Karpas-422 (cell line): ENCODE data around the gene SERINC2. TPM values are rescaled to one million over a fixed set of nuclear protein-coding genes. Genes with fewer than 3 reads are reported as not detected.

Experiments used
- DNase-seq: peaks from one replicate; pipeline ENCODE4 v3.0.0-alpha.2; 2015
- H2AFZ ChIP-seq: fragments of 200-600 bp; sonication (generic); 2 replicates; pipeline ENCODE4 v1.6.1; 2014; ENCODE audit warnings: antibody characterized with exemption, low read length, mixed read lengths
- H3K27ac ChIP-seq: fragments of 200-600 bp; sonication (generic); 2 replicates; pipeline ENCODE4 v1.5.1; 2014; ENCODE audit warnings: mild to moderate bottlenecking, low read length, moderate library complexity
- H3K27me3 ChIP-seq: fragments of 200-600 bp; sonication (generic); 2 replicates; pipeline ENCODE4 v1.6.1; 2014; ENCODE audit warnings: low read length, mixed read lengths
- H3K36me3 ChIP-seq: fragments of 200-600 bp; sonication (generic); 2 replicates; pipeline ENCODE4 v1.6.1; 2014; ENCODE audit warnings: low read length, mixed read lengths; ENCODE audit not compliant: insufficient read depth
- H3K4me1 ChIP-seq: fragments of 200-600 bp; sonication (generic); 2 replicates; pipeline ENCODE4 v1.6.1; 2014; ENCODE audit warnings: mild to moderate bottlenecking, low read length, mixed read lengths
- H3K4me2 ChIP-seq: fragments of 200-600 bp; sonication (generic); 2 replicates; pipeline ENCODE4 v1.6.1; 2014; ENCODE audit warnings: low read length, low read depth, mild to moderate bottlenecking; ENCODE audit not compliant: poor library complexity, severe bottlenecking
- H3K4me3 ChIP-seq: fragments of 200-600 bp; sonication (generic); 2 replicates; pipeline ENCODE4 v1.5.1; 2014; ENCODE audit warnings: mild to moderate bottlenecking, antibody characterized with exemption, low read length, mixed read lengths
- H3K79me2 ChIP-seq: fragments of 200-600 bp; sonication (generic); 2 replicates; pipeline ENCODE4 v1.6.1; 2014; ENCODE audit warnings: mild to moderate bottlenecking, low read length, mixed read lengths
- H3K9ac ChIP-seq: fragments of 200-600 bp; sonication (generic); 2 replicates; pipeline ENCODE4 v1.6.0; 2014; ENCODE audit warnings: low read length
- H3K9me2 ChIP-seq: fragments of 200-600 bp; sonication (generic), shearing (Covaris generic); replicated peaks from 2 replicates; pipeline ENCODE4 v1.6.0; 2014; ENCODE audit warnings: mild to moderate bottlenecking, low read length, moderate library complexity; ENCODE audit not compliant: insufficient read depth
- H3K9me3 ChIP-seq: fragments of 300-700, 200-600 bp; sonication (generic); 2 replicates; pipeline ENCODE4 v1.6.1; 2014; ENCODE audit warnings: low read length, mixed read lengths
- H4K20me1 ChIP-seq: fragments of 200-600 bp; sonication (generic); 2 replicates; pipeline ENCODE4 v1.6.1; 2014; ENCODE audit warnings: mild to moderate bottlenecking, antibody characterized with exemption, low read length, low read depth; ENCODE audit not compliant: insufficient read depth
- total RNA-seq: library from RNA; depleted of rRNA; stranded (reverse); fragments of >200 nt; shearing (Covaris generic); gene quantifications from 2 replicates; pipeline ENCODE4 v1.2.3, GENCODE V29; 2014; ENCODE audit warnings: low replicate concordance

Gene SERINC2
- total RNA-seq, 1 experiment from 2014 or later = 2.7 TPM

- no peaks in the 10 kb centered on the region for H3K9me2 ChIP-seq
- H4K20me1 ChIP-seq = no peaks in the 10 kb centered on the region
- H3K9me3 ChIP-seq = no peaks in the 10 kb centered on the region
- no peaks in the 10 kb centered on the region for H3K36me3 ChIP-seq
- H3K4me2 ChIP-seq = no peak overlapping the region
- no peaks in the 10 kb centered on the region for H3K79me2 ChIP-seq
- no peak overlapping the region for H3K4me3 ChIP-seq
- no peak overlapping the region for H2AFZ ChIP-seq
- no peak overlapping the region for H3K27ac ChIP-seq
- peaks cover 6% of the 10 kb centered on the region for H3K4me1 ChIP-seq
- DNase-seq = no peak
- H3K27me3 ChIP-seq = no peaks in the 10 kb centered on the region
- no peak overlapping the region for H3K9ac ChIP-seq
Measured at GRCh38 chr1:31415658-31416057, 2.6 kb downstream of the SERINC2 start.

- H3K9ac ChIP-seq = no peak overlapping the region
- H3K27ac ChIP-seq = no peak overlapping the region
- no peak for DNase-seq
- H3K4me2 ChIP-seq = no peak overlapping the region
- no peaks in the 10 kb centered on the region for H4K20me1 ChIP-seq
- no peaks in the 10 kb centered on the region for H3K36me3 ChIP-seq
- no peaks in the 10 kb centered on the region for H3K9me2 ChIP-seq
- H2AFZ ChIP-seq = no peak overlapping the region
- no peaks in the 10 kb centered on the region for H3K9me3 ChIP-seq
- no peak overlapping the region for H3K4me3 ChIP-seq
- no peaks in the 10 kb centered on the region for H3K79me2 ChIP-seq
- H3K27me3 ChIP-seq = no peaks in the 10 kb centered on the region
- peaks cover 9% of the 10 kb centered on the region for H3K4me1 ChIP-seq
Measured at GRCh38 chr1:31416101-31416736, 3.2 kb downstream of the SERINC2 start.

DNA sequence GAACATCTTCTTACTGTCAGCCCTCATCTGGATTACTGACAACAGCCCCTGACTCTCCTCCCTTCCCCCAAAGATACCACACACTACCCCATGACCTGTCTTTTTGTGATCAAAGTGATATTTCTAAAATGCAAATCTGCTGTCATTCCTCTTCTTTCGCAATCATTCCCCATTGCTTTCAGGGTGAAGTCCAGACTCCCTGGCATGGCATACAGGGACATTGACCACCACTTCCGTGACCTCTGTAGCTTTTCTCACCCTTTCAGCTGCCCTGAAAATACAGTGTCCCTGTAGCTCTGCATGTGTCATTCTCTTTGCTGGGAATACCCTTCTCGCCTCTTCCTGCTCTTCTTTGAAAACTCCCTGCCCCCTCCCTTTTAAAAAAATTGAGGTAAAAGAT is 4.1 kb downstream of the SERINC2 start:
- H3K27ac ChIP-seq = no peak overlapping the region
- no peaks in the 10 kb centered on the region for H3K27me3 ChIP-seq
- H3K9ac ChIP-seq = no peak overlapping the region
- no peaks in the 10 kb centered on the region for H3K79me2 ChIP-seq
- no peaks in the 10 kb centered on the region for H3K36me3 ChIP-seq
- H3K9me2 ChIP-seq = no peaks in the 10 kb centered on the region
- no peaks in the 10 kb centered on the region for H3K9me3 ChIP-seq
- H2AFZ ChIP-seq = no peak overlapping the region
- H3K4me2 ChIP-seq = no peak overlapping the region
- DNase-seq = no peak
- H3K4me3 ChIP-seq = no peak overlapping the region
- no peaks in the 10 kb centered on the region for H4K20me1 ChIP-seq
- peaks cover 15% of the 10 kb centered on the region for H3K4me1 ChIP-seq

DNA sequence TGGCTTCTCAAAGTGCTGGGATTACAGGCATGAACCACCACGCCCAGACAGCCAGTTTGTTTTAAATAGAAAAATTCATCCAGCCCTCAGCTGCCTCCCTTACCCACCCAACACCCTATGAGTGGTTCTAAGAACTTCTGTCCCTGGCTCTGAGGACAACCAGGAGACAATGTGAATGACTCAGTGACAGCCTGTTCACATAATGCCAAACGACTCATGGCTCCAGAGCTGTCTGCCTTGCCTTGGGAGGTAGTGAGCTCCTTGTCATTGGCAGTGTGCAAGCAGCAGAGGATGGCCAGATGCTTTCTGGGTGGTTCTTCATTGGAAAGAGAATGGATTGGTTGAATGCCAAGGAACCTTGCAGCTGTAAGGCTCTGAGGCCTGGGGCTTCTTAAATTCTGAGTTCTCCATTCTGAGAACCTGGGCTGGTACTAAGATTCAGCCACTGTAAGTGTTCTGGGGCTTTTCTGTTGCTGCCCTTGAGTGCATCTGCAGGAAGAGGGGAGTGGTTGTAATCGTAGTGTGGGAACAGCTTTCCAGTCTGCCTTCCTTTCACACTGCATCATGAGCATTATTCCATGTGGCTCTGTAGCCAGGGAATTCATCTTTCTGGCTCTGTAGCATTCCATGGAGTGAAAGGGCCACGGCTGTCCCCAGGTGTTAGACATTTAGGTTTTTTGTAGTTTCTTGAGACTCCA is 5.8 kb downstream of the SERINC2 start:
- H3K4me1 ChIP-seq = peaks cover 31% of the 10 kb centered on the region
- DNase-seq = no peak
- no peaks in the 10 kb centered on the region for H3K9me3 ChIP-seq
- H3K79me2 ChIP-seq = no peaks in the 10 kb centered on the region
- H3K27me3 ChIP-seq = no peaks in the 10 kb centered on the region
- H2AFZ ChIP-seq = no peak overlapping the region
- H3K27ac ChIP-seq = no peak overlapping the region
- no peaks in the 10 kb centered on the region for H4K20me1 ChIP-seq
- H3K36me3 ChIP-seq = no peaks in the 10 kb centered on the region
- no peak overlapping the region for H3K4me3 ChIP-seq
- H3K4me2 ChIP-seq = no peak overlapping the region
- no peak overlapping the region for H3K9ac ChIP-seq
- no peaks in the 10 kb centered on the region for H3K9me2 ChIP-seq

- no peak overlapping the region for H3K9ac ChIP-seq
- H3K4me2 ChIP-seq = no peak overlapping the region
- peaks cover 43% of the 10 kb centered on the region for H3K4me1 ChIP-seq
- DNase-seq = no peak
- no peak overlapping the region for H3K27ac ChIP-seq
- no peaks in the 10 kb centered on the region for H3K79me2 ChIP-seq
- H3K9me2 ChIP-seq = no peaks in the 10 kb centered on the region
- H3K9me3 ChIP-seq = no peaks in the 10 kb centered on the region
- no peaks in the 10 kb centered on the region for H3K27me3 ChIP-seq
- no peaks in the 10 kb centered on the region for H3K36me3 ChIP-seq
- H4K20me1 ChIP-seq = no peaks in the 10 kb centered on the region
- no peak overlapping the region for H2AFZ ChIP-seq
- no peak overlapping the region for H3K4me3 ChIP-seq
Measured at GRCh38 chr1:31420716-31421115, 7.7 kb downstream of the SERINC2 start.

DNA sequence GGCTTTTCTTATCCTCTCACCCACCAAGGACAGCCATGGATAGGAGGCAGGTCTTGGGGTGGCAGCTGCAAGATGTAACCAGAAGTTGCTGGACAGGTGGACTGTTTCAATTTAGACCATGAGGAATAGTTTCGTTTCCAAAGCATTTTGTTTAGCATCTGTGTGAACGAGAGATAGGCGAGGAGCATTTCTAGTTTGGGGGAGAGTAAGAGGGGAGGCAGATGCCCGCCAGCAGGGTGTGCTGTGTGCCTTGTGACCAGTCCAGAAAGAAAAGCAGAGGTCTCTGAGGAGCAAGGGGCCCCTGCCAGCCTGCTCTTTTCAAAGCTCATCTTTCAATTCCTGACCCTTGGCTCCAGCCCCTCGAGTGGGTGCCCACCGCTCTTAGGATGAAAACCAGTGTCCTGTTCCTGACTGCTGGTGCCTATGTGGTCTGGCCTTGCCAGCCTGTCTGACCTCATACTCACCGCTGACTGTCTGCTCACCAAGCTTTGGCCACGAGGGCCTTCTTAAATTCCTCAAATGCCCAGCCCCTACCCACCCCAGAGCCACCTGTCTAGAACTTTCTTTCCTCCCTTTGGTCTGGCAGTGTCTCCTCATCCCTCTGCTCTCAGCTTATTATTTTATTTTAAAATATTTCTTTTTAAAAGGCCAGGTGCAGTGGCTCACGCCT is 8.5 kb downstream of the SERINC2 start:
- Histone ChIP-seq H2AFZ (no peak overlapping the region), H3K4me1 (peaks cover 43% of the 10 kb centered on the region), H3K9ac (no peak overlapping the region), H3K79me2 (no peaks in the 10 kb centered on the region), H3K9me3 (no peaks in the 10 kb centered on the region), H3K36me3 (no peaks in the 10 kb centered on the region), H3K9me2 (no peaks in the 10 kb centered on the region), H4K20me1 (no peaks in the 10 kb centered on the region), H3K27ac (no peak overlapping the region), H3K4me3 (no peak overlapping the region), H3K27me3 (no peaks in the 10 kb centered on the region), H3K4me2 (no peak overlapping the region)
- peak; percentile 76 for DNase-seq

DNA sequence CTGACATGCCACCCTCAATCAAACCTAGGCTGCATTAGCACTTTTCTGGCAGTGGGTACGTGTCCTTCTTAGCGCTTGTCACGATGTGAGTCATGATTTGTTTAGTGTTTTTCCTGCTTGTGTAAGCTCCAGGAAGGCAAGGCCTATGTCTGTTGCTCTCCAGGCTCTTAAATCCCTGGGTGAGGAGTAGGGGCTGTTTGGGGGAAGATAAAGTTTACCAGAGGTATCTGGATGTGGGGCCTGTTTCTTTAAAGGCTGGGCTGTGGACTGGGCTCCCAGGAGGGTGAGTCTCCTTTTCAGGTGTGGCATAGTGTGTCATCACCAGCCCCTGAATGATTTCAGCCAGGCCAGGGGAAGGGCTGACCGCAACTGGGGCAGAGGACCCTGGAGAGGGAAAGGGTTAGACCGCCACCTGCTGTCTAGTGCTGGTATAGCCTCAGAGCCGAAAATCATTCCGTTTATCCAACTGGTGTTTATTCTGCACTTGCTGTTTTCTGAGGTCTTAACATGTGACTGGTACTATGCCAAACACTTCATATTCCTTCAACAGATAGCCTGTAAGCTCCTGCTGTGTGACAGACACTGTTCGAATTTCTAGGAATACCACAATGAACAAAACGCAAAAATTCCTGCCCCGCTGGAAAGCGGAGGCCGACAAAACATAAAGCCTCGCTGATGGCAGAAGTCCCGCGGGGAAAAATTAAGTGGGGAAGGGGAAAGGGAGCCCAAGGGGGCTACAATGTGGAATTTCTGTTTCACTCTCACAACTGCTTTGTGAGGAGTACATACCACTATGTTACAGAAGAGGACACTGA is 9.7 kb downstream of the SERINC2 start:
- H3K27ac ChIP-seq = peak overlapping the region; percentile 76
- no peaks in the 10 kb centered on the region for H3K36me3 ChIP-seq
- H3K9me3 ChIP-seq = no peaks in the 10 kb centered on the region
- H3K79me2 ChIP-seq = no peaks in the 10 kb centered on the region
- DNase-seq = peak; percentile 89
- peak overlapping the region; percentile 53 for H3K4me3 ChIP-seq
- H4K20me1 ChIP-seq = no peaks in the 10 kb centered on the region
- H2AFZ ChIP-seq = no peak overlapping the region
- no peaks in the 10 kb centered on the region for H3K27me3 ChIP-seq
- peak overlapping the region; percentile 40 for H3K9ac ChIP-seq
- peaks cover 43% of the 10 kb centered on the region for H3K4me1 ChIP-seq
- no peaks in the 10 kb centered on the region for H3K9me2 ChIP-seq
- peak overlapping the region; percentile 72 for H3K4me2 ChIP-seq
